GM23248 (cell line): ENCODE data around the gene CSF1R. TPM values are rescaled to one million over a fixed set of nuclear protein-coding genes. Genes with fewer than 3 reads are reported as not detected.

ENCODE experiments used
- DNase-seq: peaks from one replicate; pipeline ENCODE4 v3.0.0-alpha.2; 2015
- H2AFZ ChIP-seq: fragments of 200-600 bp; sonication (generic); 2 replicates; pipeline ENCODE4 v1.6.1; 2016; ENCODE audit warnings: antibody characterized with exemption
- H3F3A ChIP-seq: fragments of 200-600 bp; sonication (generic); 2 replicates; pipeline ENCODE4 v1.6.1; 2016; ENCODE audit warnings: mild to moderate bottlenecking, antibody characterized with exemption, mixed run types; ENCODE audit not compliant: insufficient read depth
- H3K27ac ChIP-seq: fragments of 200-600 bp; sonication (generic); 2 replicates; pipeline ENCODE4 v1.5.1; 2016; ENCODE audit warnings: mild to moderate bottlenecking
- H3K27me3 ChIP-seq: fragments of 200-600 bp; sonication (generic); replicated peaks from 2 replicates; pipeline ENCODE4 v1.6.1; 2016; ENCODE audit warnings: mild to moderate bottlenecking; ENCODE audit not compliant: insufficient read depth
- H3K36me3 ChIP-seq: fragments of 200-600 bp; sonication (generic); 2 replicates; pipeline ENCODE4 v1.6.1; 2016; ENCODE audit warnings: low read depth, mild to moderate bottlenecking
- H3K4me1 ChIP-seq: fragments of 200-600 bp; sonication (generic); 2 replicates; pipeline ENCODE4 v1.6.1; 2016; ENCODE audit warnings: mild to moderate bottlenecking; ENCODE audit not compliant: insufficient read depth
- H3K4me2 ChIP-seq: fragments of 200-600 bp; sonication (generic); one replicate; pipeline ENCODE4 v1.6.1; 2016; ENCODE audit warnings: mild to moderate bottlenecking; ENCODE audit not compliant: unreplicated experiment
- H3K4me3 ChIP-seq: fragments of 200-600 bp; sonication (generic); 2 replicates; pipeline ENCODE4 v1.5.1; 2016; ENCODE audit warnings: mild to moderate bottlenecking
- H3K79me2 ChIP-seq: fragments of 200-600 bp; sonication (generic); 2 replicates; pipeline ENCODE4 v1.6.1; 2016; ENCODE audit warnings: mild to moderate bottlenecking; ENCODE audit not compliant: insufficient read depth
- H3K9ac ChIP-seq: fragments of 200-600 bp; sonication (generic); 2 replicates; pipeline ENCODE4 v1.6.1; 2016; ENCODE audit warnings: mild to moderate bottlenecking
- H3K9me2 ChIP-seq: fragments of 200-600 bp; sonication (generic); 2 replicates; pipeline ENCODE4 v1.6.1; 2016; ENCODE audit warnings: mixed run types, mild to moderate bottlenecking, moderate library complexity; ENCODE audit not compliant: insufficient read depth
- H3K9me3 ChIP-seq: fragments of 200-600 bp; sonication (generic); one replicate; pipeline ENCODE4 v1.6.1; 2017; ENCODE audit warnings: low read depth
- H4K20me1 ChIP-seq: fragments of 200-600 bp; sonication (generic); 2 replicates; pipeline ENCODE4 v1.6.0; 2016; ENCODE audit not compliant: insufficient read depth
- EZH2 ChIP-seq: fragments of 200-600 bp; sonication (generic); IDR thresholded peaks from 2 replicates; pipeline ENCODE4 v1.6.1; 2018; ENCODE audit warnings: antibody characterized with exemption, mild to moderate bottlenecking; ENCODE audit not compliant: insufficient read depth, poor library complexity, severe bottlenecking
- EZH2phosphoT487 ChIP-seq: fragments of 200-600 bp; sonication (generic); IDR thresholded peaks from 2 replicates; pipeline ENCODE4 v1.6.1; 2018; ENCODE audit warnings: antibody characterized with exemption, moderate library complexity, mild to moderate bottlenecking, low read depth; ENCODE audit not compliant: insufficient read depth
- WGBS, 2 experiments: methylation state at CpG; one replicate each; pipeline ENCODE4 v1.1.6; 2015 to 2017; ENCODE audit warnings: low lambda C conversion rate in 2 of 2, low coverage in 1 of 2; ENCODE audit errors: missing lambda C conversion rate in 2 of 2; 5-methylcytosine and 5-hydroxymethylcytosine counted together
- in situ Hi-C: fragments of 300-500 bp; cut with MboI; formaldehyde crosslinking; loops from 2 replicates; pipeline ENCODE4 v1.15.0; 2020
- polyA plus RNA-seq: library from polyadenylated mRNA; unstranded; fragments of >200 nt; fragmentation: Nextera tagmentation; extraction: Ambion mirVana; gene quantifications from 2 replicates; pipeline ENCODE4 v1.2.1, GENCODE V29; 2016
- total RNA-seq: library from RNA; depleted of rRNA; stranded (reverse); fragments of >200 nt; shearing (Covaris generic); gene quantifications from 2 replicates; pipeline ENCODE4 v1.2.3, GENCODE V29; 2014

CSF1R gene
- total and polyA plus RNA-seq, 2 experiments from 2014 or later: 0.56 TPM; not detected in 1

DNA sequence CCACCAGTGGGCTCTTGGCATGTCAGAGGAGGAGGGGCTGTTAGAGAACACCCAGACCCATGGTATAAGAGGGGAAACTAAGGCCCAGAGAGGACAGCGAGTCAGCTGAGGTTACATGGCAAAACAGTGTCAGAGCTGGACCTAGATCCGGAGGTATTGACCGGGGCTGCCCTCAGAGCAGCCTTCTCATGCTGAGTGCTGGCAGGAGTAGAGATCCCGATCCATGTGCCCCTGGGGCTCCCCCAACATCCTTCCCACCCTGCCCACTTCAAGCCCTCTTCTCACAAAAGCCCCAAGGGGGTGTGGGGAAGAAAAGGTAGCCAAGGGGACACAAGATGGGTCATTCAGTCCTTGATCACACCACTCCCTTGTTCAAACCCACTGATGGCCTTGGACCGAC lies 19.9 kb downstream of the CSF1R start:
- no peak for DNase-seq
- WGBS, 2 experiments: 93 to 98% methylated on average over 5 of the region's 5 CpGs

DNA sequence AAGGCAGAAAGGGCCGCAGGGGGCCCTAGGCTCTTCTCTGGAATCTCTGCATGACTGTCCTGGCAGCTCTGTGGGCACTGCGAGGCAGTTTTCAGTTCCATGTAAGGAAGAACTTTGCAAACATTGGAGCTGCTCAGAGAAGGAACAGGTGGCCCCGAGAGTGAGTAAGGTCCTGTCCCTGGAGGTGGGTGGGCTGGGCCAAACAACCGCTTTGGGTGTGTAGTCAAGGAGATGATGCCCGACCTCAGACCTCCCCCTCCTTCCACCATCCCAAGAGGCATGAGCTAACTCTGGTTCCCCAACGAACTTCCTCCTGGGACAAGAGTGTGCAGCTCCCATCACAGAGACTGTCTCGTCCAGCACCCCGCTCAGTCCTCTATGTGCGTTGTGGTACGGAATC lies 20.5 kb downstream of the CSF1R start:
- Histone ChIP-seq H3K79me2 (no peaks in the 10 kb centered on the region), H3K36me3 (no peaks in the 10 kb centered on the region), H3K9ac (0 out of 2 replicates have a peak overlapping the region, but pooled peaks have one; percentile 20), H3K27me3 (no peaks in the 10 kb centered on the region), H3K4me3 (no peak overlapping the region; the same call in 1 of the 2 replicates), H4K20me1 (no peaks in the 10 kb centered on the region), H3K4me2 (peak overlapping the region; percentile 37), H3K9me2 (no peaks in the 10 kb centered on the region), H3F3A (peaks cover 20% of the 10 kb centered on the region), H3K27ac (peak overlapping the region; percentile 62), H3K4me1 (peaks cover 34% of the 10 kb centered on the region), H3K9me3 (no peaks in the 10 kb centered on the region), H2AFZ (peak overlapping the region; percentile 23; the same call in 1 of the 2 replicates)
- TF ChIP-seq EZH2 (no peak), EZH2phosphoT487 (no peak)
- WGBS, 2 experiments: 45 to 51% methylated on average over 10 of the region's 10 CpGs
- in situ Hi-C loops: no loop called here
- peak; percentile 57 for DNase-seq

More for the DNA sequence above, 19.9 kb downstream of the CSF1R start:
- Histone ChIP-seq H3K9ac (no peak overlapping the region), H3K27me3 (no peaks in the 10 kb centered on the region), H3K79me2 (no peaks in the 10 kb centered on the region), H3K4me2 (peak overlapping the region; percentile 31), H3K27ac (peak overlapping the region; percentile 62), H2AFZ (peak overlapping the region; percentile 23; the same call in 1 of the 2 replicates), H3K9me2 (no peaks in the 10 kb centered on the region), H4K20me1 (no peaks in the 10 kb centered on the region), H3K9me3 (no peaks in the 10 kb centered on the region), H3K4me1 (peaks cover 34% of the 10 kb centered on the region), H3F3A (peaks cover 20% of the 10 kb centered on the region), H3K4me3 (no peak overlapping the region), H3K36me3 (no peaks in the 10 kb centered on the region)
- no peak for TF ChIP-seq EZH2
- TF ChIP-seq EZH2phosphoT487: no peak
- in situ Hi-C loops: no loop called here

DNA sequence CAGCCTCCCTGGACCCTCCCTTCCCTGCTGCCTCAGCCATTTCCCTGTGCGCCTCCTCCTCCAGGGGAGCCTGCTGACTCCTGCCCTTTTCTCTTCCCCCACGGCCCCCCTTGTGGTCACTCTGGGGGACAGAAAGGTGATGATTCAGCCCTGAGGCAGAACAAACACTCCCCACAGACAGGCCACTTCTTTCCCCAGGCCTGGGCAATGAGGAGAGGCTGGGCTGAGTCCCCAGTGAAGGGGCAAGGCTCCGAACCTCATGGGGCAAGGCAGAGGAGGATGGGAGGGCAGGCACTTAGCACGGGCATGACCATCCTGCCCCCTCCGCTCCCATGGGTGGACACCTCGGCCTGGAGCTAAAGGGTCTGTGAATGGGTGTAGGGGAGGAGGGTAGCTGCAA lies 21.0 kb downstream of the CSF1R start:
- Histone ChIP-seq H3K27ac (peak overlapping the region; percentile 62), H3K36me3 (no peaks in the 10 kb centered on the region), H3K27me3 (no peaks in the 10 kb centered on the region), H3K9ac (0 out of 2 replicates have a peak overlapping the region, but pooled peaks have one; percentile 20), H3K79me2 (no peaks in the 10 kb centered on the region), H3K4me2 (peak overlapping the region; percentile 37), H3K4me3 (peak overlapping the region; percentile 2; the same call in 1 of the 2 replicates), H3K4me1 (peaks cover 34% of the 10 kb centered on the region), H2AFZ (peak overlapping the region; percentile 23; the same call in 1 of the 2 replicates), H3F3A (peaks cover 20% of the 10 kb centered on the region), H3K9me3 (no peaks in the 10 kb centered on the region), H3K9me2 (no peaks in the 10 kb centered on the region), H4K20me1 (no peaks in the 10 kb centered on the region)
- WGBS, 2 experiments: 20 to 38% methylated on average over 6 of the region's 6 CpGs
- no peak for TF ChIP-seq EZH2phosphoT487
- TF ChIP-seq EZH2: no peak
- peak; percentile 69 for DNase-seq
- in situ Hi-C loops: no loop called here

DNA sequence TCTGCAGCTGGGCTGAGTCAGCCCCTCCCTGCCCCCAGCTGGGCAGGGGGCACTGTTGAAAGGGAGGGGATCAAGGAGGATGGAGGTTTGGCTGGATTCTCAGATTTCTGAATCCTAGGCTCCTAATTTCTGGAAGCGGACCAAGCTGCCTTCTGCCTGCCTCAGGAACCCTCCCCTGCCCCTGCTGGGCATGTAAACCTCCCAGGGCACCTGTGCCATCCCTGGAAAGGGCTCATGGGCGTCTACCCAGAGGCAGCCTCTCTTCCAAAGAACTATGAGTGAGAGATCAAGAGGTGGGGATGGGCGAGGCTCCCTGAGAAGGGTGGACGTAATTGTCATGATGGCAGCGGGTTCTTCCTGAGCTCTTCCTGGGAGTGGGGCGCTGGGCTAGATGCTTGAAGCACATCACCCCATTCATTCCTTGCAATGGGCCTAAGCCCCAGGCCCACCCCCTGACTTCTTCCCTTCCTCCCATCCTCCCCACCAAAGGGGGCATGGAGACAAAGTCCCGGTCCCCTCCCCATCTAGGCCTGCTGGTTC lies 21.6 kb downstream of the CSF1R start:
- H3K27ac ChIP-seq: no peak overlapping the region
- H3K4me1 ChIP-seq: peaks cover 34% of the 10 kb centered on the region
- TF ChIP-seq EZH2phosphoT487 (no peak), EZH2 (no peak)
- no peaks in the 10 kb centered on the region for H3K36me3 ChIP-seq
- in situ Hi-C loops: no loop called here
- DNase-seq: no peak
- no peaks in the 10 kb centered on the region for H3K27me3 ChIP-seq
- no peak overlapping the region for H3K4me3 ChIP-seq
- H4K20me1 ChIP-seq: no peaks in the 10 kb centered on the region
- no peak overlapping the region for H3K9ac ChIP-seq
- WGBS, 2 experiments: 87 to 90% methylated on average over 6 to 7 of the region's 7 CpGs
- H3K4me2 ChIP-seq: no peak overlapping the region
- H3K9me2 ChIP-seq: no peaks in the 10 kb centered on the region
- no peaks in the 10 kb centered on the region for H3K9me3 ChIP-seq
- peaks cover 20% of the 10 kb centered on the region for H3F3A ChIP-seq
- H2AFZ ChIP-seq: no peak overlapping the region
- no peaks in the 10 kb centered on the region for H3K79me2 ChIP-seq
